ENCODE results near the gene FUT1.
"Not testable (repeated sequence)": the region's sequence is repeated elsewhere in the genome, so short reads cannot be mapped to it uniquely, and the experiment has no call there.

Gene FUT1

GRCh38 chr19:48768171-48768753 lies 15.8 kb upstream of the FUT1 start:
- DNase-seq: not testable (repeated sequence)

GRCh38 chr19:48765816-48766215 lies 13.4 kb upstream of the FUT1 start:
- DNase-seq: not testable (repeated sequence)

- DNase-seq: no peak
Measured at GRCh38 chr19:48760504-48761205, 8.2 kb upstream of the FUT1 start.

- no peak for DNase-seq
Measured at GRCh38 chr19:48757741-48758144, 5.3 kb upstream of the FUT1 start.

- no peak for DNase-seq
Measured at GRCh38 chr19:48757089-48757675, 4.7 kb upstream of the FUT1 start.

GRCh38 chr19:48756686-48757085 lies 4.2 kb upstream of the FUT1 start:
- no peak for DNase-seq

GRCh38 chr19:48756212-48756611 lies 3.8 kb upstream of the FUT1 start:
- DNase-seq: no peak

GRCh38 chr19:48755787-48756186 lies 3.3 kb upstream of the FUT1 start:
- no peak for DNase-seq

- peak; percentile 32 for DNase-seq
Measured at GRCh38 chr19:48755084-48755641, 2.7 kb upstream of the FUT1 start, which contains the start of gene FGF21. Gene FGF21 (plus strand): TSS chr19:48755524. CDS start chr19:48756237, 713 bp downstream.

GRCh38 chr19:48751845-48752495 lies 471 bp downstream of the FUT1 start:
- DNase-seq: no peak

GRCh38 chr19:48750771-48751504 lies 1.5 kb downstream of the FUT1 start:
- DNase-seq: no peak

GRCh38 chr19:48750351-48750750 lies 2.1 kb downstream of the FUT1 start:
- no peak for DNase-seq

- DNase-seq: no peak
Measured at GRCh38 chr19:48749571-48750198, 2.8 kb downstream of the FUT1 start.

- no peak for DNase-seq
Measured at GRCh38 chr19:48746738-48747575, 5.5 kb downstream of the FUT1 start, which contains the start of gene IZUMO1. Gene IZUMO1 (minus strand): TSS chr19:48746909. CDS start chr19:48745859, 1,050 bp downstream.

GRCh38 chr19:48746110-48746509 lies 6.3 kb downstream of the FUT1 start:
- DNase-seq: no peak

GRCh38 chr19:48745208-48745995 lies 7.0 kb downstream of the FUT1 start:
- peak; percentile 47 for DNase-seq

- DNase-seq: no peak
Measured at GRCh38 chr19:48742096-48742495, 10.3 kb downstream of the FUT1 start.

- DNase-seq: no peak
Measured at GRCh38 chr19:48741129-48741999, 11.1 kb downstream of the FUT1 start.

All from NCI-H146 (cell line).